Mesendoderm (in vitro differentiated cells): ENCODE measurements around the gene DCC.

Experiments used
- DNase-seq: peaks from one replicate; pipeline ENCODE4 v3.0.0; 2013
- H2AK5ac ChIP-seq: 2 replicates; pipeline ENCODE4 v1.6.1; 2013; ENCODE audit warnings: low read length, inconsistent platforms
- H2BK120ac ChIP-seq: 2 replicates; pipeline ENCODE4 v1.6.1; 2013; ENCODE audit warnings: low read depth, mild to moderate bottlenecking, low read length, moderate library complexity, mixed read lengths
- H2BK15ac ChIP-seq: replicated peaks from 2 replicates; pipeline ENCODE4 v1.6.1; 2013; ENCODE audit warnings: low read depth, mild to moderate bottlenecking, moderate library complexity
- H2BK5ac ChIP-seq: 2 replicates; pipeline ENCODE4 v1.6.1; 2013; ENCODE audit warnings: low read length, inconsistent platforms
- H3K18ac ChIP-seq: 2 replicates; pipeline ENCODE4 v1.6.1; 2013; ENCODE audit warnings: mild to moderate bottlenecking, low read length, mixed read lengths
- H3K23ac ChIP-seq: one replicate; pipeline ENCODE4 v1.6.1; 2013; ENCODE audit warnings: low read length
- H3K27ac ChIP-seq: 2 replicates; pipeline ENCODE4 v1.5.1; 2013; ENCODE audit warnings: low read depth, mild to moderate bottlenecking, inconsistent platforms, low read length, moderate library complexity
- H3K27me3 ChIP-seq: 2 replicates; pipeline ENCODE4 v1.6.1; 2013; ENCODE audit warnings: low read length, control low read depth, mild to moderate bottlenecking, inconsistent platforms; ENCODE audit not compliant: insufficient read depth, poor library complexity
- H3K36me3 ChIP-seq: 2 replicates; pipeline ENCODE4 v1.6.1; 2013; ENCODE audit warnings: low read length, inconsistent platforms; ENCODE audit not compliant: control insufficient read depth, insufficient read depth
- H3K4ac ChIP-seq: one replicate; pipeline ENCODE4 v1.6.1; 2013; ENCODE audit warnings: low read depth, mild to moderate bottlenecking, low read length, moderate library complexity
- H3K4me1 ChIP-seq: 2 replicates; pipeline ENCODE4 v1.6.1; 2013; ENCODE audit warnings: low read depth, low read length, inconsistent platforms; ENCODE audit not compliant: control insufficient read depth
- H3K4me2 ChIP-seq: 2 replicates; pipeline ENCODE4 v1.6.1; 2013; ENCODE audit warnings: low read length
- H3K4me3 ChIP-seq: 2 replicates; pipeline ENCODE4 v1.5.1; 2013; ENCODE audit warnings: mild to moderate bottlenecking, low read length
- H3K56ac ChIP-seq: one replicate; pipeline ENCODE4 v1.6.1; 2013; ENCODE audit warnings: low read length
- H3K79me1 ChIP-seq: 2 replicates; pipeline ENCODE4 v1.6.1; 2013; ENCODE audit warnings: low read length, inconsistent platforms
- H3K79me2 ChIP-seq: 2 replicates; pipeline ENCODE4 v1.6.1; 2013; ENCODE audit warnings: mild to moderate bottlenecking, low read length; ENCODE audit not compliant: control insufficient read depth, insufficient read depth
- H3K9ac ChIP-seq: 2 replicates; pipeline ENCODE4 v1.6.1; 2013; ENCODE audit warnings: low read length, inconsistent platforms
- H4K5ac ChIP-seq: one replicate; pipeline ENCODE4 v1.6.1; 2013; ENCODE audit warnings: low read length
- H4K8ac ChIP-seq: one replicate; pipeline ENCODE4 v1.6.1; 2013; ENCODE audit warnings: low read depth, mild to moderate bottlenecking, control low read depth, low read length, moderate library complexity
- WGBS: extraction: QIAGEN DNeasy Blood & Tissue Kit; methylation state at CpG from one replicate; pipeline ENCODE4 v1.1.7; 2013; ENCODE audit warnings: low lambda C conversion rate, missing lambda C conversion rate; ENCODE audit not compliant: insufficient coverage; ENCODE audit errors: extremely low coverage; 5-methylcytosine and 5-hydroxymethylcytosine counted together

DCC gene

GRCh38 chr18:52442686-52443085, 102.7 kb downstream of the DCC start:
- Histone ChIP-seq H3K79me2 (no peaks in the 10 kb centered on the region), H2BK5ac (no peak overlapping the region), H3K4me3 (no peak overlapping the region), H3K4me1 (no peaks in the 10 kb centered on the region), H4K5ac (no peak overlapping the region), H3K4me2 (no peak overlapping the region), H3K79me1 (no peaks in the 10 kb centered on the region), H3K4ac (no peak overlapping the region), H2BK15ac (no peak overlapping the region), H3K27ac (no peak overlapping the region), H2BK120ac (no peak overlapping the region), H3K36me3 (no peaks in the 10 kb centered on the region), H3K56ac (no peak overlapping the region), H3K23ac (no peak overlapping the region), H3K27me3 (no peaks in the 10 kb centered on the region), H4K8ac (no peak overlapping the region), H2AK5ac (no peak overlapping the region), H3K18ac (no peak overlapping the region), H3K9ac (no peak overlapping the region)
- WGBS: no CpG with 5 or more reads among the region's 2 CpGs
- DNase-seq: no peak

GRCh38 chr18:52451256-52451655, 111.3 kb downstream of the DCC start:
- no peak overlapping the region for H3K4me3 ChIP-seq
- H3K9ac ChIP-seq: no peak overlapping the region
- H3K36me3 ChIP-seq: no peaks in the 10 kb centered on the region
- no peak overlapping the region for H3K18ac ChIP-seq
- H3K23ac ChIP-seq: no peak overlapping the region
- H3K27me3 ChIP-seq: no peaks in the 10 kb centered on the region
- no peaks in the 10 kb centered on the region for H3K4me1 ChIP-seq
- H2BK15ac ChIP-seq: no peak overlapping the region
- H3K56ac ChIP-seq: peak overlapping the region; percentile 63
- H4K5ac ChIP-seq: no peak overlapping the region
- H4K8ac ChIP-seq: no peak overlapping the region
- H3K27ac ChIP-seq: no peak overlapping the region
- no peaks in the 10 kb centered on the region for H3K79me2 ChIP-seq
- H3K79me1 ChIP-seq: no peaks in the 10 kb centered on the region
- peak; percentile 37 for DNase-seq
- no peak overlapping the region for H2BK120ac ChIP-seq
- H3K4ac ChIP-seq: no peak overlapping the region
- H3K4me2 ChIP-seq: no peak overlapping the region
- H2BK5ac ChIP-seq: no peak overlapping the region
- no CpG with 5 or more reads among the region's 4 CpGs for WGBS
- H2AK5ac ChIP-seq: no peak overlapping the region

- no peaks in the 10 kb centered on the region for H3K79me1 ChIP-seq
- no peak overlapping the region for H3K9ac ChIP-seq
- H2BK120ac ChIP-seq: no peak overlapping the region
- H4K8ac ChIP-seq: no peak overlapping the region
- no peaks in the 10 kb centered on the region for H3K4me1 ChIP-seq
- no peak overlapping the region for H4K5ac ChIP-seq
- H2BK5ac ChIP-seq: no peak overlapping the region
- H3K4ac ChIP-seq: no peak overlapping the region
- no peak overlapping the region for H3K18ac ChIP-seq
- H2AK5ac ChIP-seq: no peak overlapping the region
- H3K4me2 ChIP-seq: no peak overlapping the region
- H2BK15ac ChIP-seq: no peak overlapping the region
- H3K23ac ChIP-seq: no peak overlapping the region
- H3K4me3 ChIP-seq: no peak overlapping the region
- H3K36me3 ChIP-seq: no peaks in the 10 kb centered on the region
- H3K79me2 ChIP-seq: no peaks in the 10 kb centered on the region
- no peaks in the 10 kb centered on the region for H3K27me3 ChIP-seq
- H3K56ac ChIP-seq: no peak overlapping the region
- no CpG with 5 or more reads among the region's 1 CpG for WGBS
- DNase-seq: peak; percentile 90
- H3K27ac ChIP-seq: no peak overlapping the region
These were observed 111.9 kb downstream of the DCC start for GRCh38 chr18:52451851-52452250.

GRCh38 chr18:52452427-52452826, 112.4 kb downstream of the DCC start:
- Histone ChIP-seq H3K79me1 (no peaks in the 10 kb centered on the region), H3K4me3 (no peak overlapping the region), H3K9ac (no peak overlapping the region), H3K27me3 (no peaks in the 10 kb centered on the region), H3K36me3 (no peaks in the 10 kb centered on the region), H2BK15ac (no peak overlapping the region), H2BK5ac (no peak overlapping the region), H3K23ac (no peak overlapping the region), H2AK5ac (no peak overlapping the region), H3K4me1 (no peaks in the 10 kb centered on the region), H3K27ac (no peak overlapping the region), H4K8ac (no peak overlapping the region), H4K5ac (no peak overlapping the region), H3K79me2 (no peaks in the 10 kb centered on the region), H3K18ac (no peak overlapping the region), H3K4me2 (no peak overlapping the region), H3K4ac (no peak overlapping the region), H3K56ac (no peak overlapping the region), H2BK120ac (no peak overlapping the region)
- DNase-seq: no peak
- WGBS: no CpG with 5 or more reads among the region's 4 CpGs

- Histone ChIP-seq H2BK5ac (no peak overlapping the region), H3K18ac (no peak overlapping the region), H3K4me2 (no peak overlapping the region), H2BK15ac (no peak overlapping the region), H3K79me1 (no peaks in the 10 kb centered on the region), H2BK120ac (no peak overlapping the region), H3K27me3 (no peaks in the 10 kb centered on the region), H3K4me3 (no peak overlapping the region), H3K23ac (no peak overlapping the region), H3K36me3 (no peaks in the 10 kb centered on the region), H3K79me2 (no peaks in the 10 kb centered on the region), H3K4me1 (no peaks in the 10 kb centered on the region), H4K5ac (no peak overlapping the region), H3K56ac (no peak overlapping the region), H4K8ac (no peak overlapping the region), H2AK5ac (no peak overlapping the region), H3K9ac (no peak overlapping the region), H3K4ac (no peak overlapping the region), H3K27ac (no peak overlapping the region)
- no peak for DNase-seq
- no CpG with 5 or more reads among the region's 1 CpG for WGBS
These were observed 119.9 kb downstream of the DCC start for GRCh38 chr18:52459890-52460289.

- no peak overlapping the region for H4K5ac ChIP-seq
- H3K4me1 ChIP-seq: no peaks in the 10 kb centered on the region
- no peak overlapping the region for H2AK5ac ChIP-seq
- H3K27ac ChIP-seq: no peak overlapping the region
- WGBS: no CpG with 5 or more reads among the region's 4 CpGs
- no peak overlapping the region for H4K8ac ChIP-seq
- H3K79me2 ChIP-seq: no peaks in the 10 kb centered on the region
- H3K36me3 ChIP-seq: no peaks in the 10 kb centered on the region
- no peak overlapping the region for H3K9ac ChIP-seq
- H2BK5ac ChIP-seq: no peak overlapping the region
- no peak overlapping the region for H3K18ac ChIP-seq
- H3K27me3 ChIP-seq: no peaks in the 10 kb centered on the region
- H3K56ac ChIP-seq: no peak overlapping the region
- no peak overlapping the region for H3K4me3 ChIP-seq
- no peak overlapping the region for H2BK15ac ChIP-seq
- no peak overlapping the region for H3K4ac ChIP-seq
- no peaks in the 10 kb centered on the region for H3K79me1 ChIP-seq
- no peak overlapping the region for H2BK120ac ChIP-seq
- no peak overlapping the region for H3K23ac ChIP-seq
- H3K4me2 ChIP-seq: no peak overlapping the region
- no peak for DNase-seq
These were observed 122.9 kb downstream of the DCC start for GRCh38 chr18:52462853-52463252.
